H7 (cell line): ENCODE measurements around the gene EML1. TPM values are rescaled to one million over a fixed set of nuclear protein-coding genes. Genes with fewer than 3 reads are reported as not detected.

Source experiments
- DNase-seq: peaks from one replicate; pipeline ENCODE4 v3.0.0; 2012
- H3K27me3 ChIP-seq: 2 replicates; pipeline ENCODE4 v1.6.0; 2011; ENCODE audit warnings: mild to moderate bottlenecking, low read length; ENCODE audit not compliant: control insufficient read depth, insufficient read depth
- H3K36me3 ChIP-seq: replicated peaks from 2 replicates; pipeline ENCODE4 v1.5.1; 2011; ENCODE audit warnings: low read length; ENCODE audit not compliant: control insufficient read depth, insufficient read depth
- H3K4me3 ChIP-seq: 2 replicates; pipeline ENCODE4 v1.5.1; 2011; ENCODE audit warnings: low read depth, mild to moderate bottlenecking, control low read depth, low read length, moderate library complexity; ENCODE audit not compliant: insufficient read depth
- total RNA-seq: library from RNA; depleted of rRNA; stranded (reverse); fragments of >200 nt; shearing (Covaris generic); gene quantifications from 2 replicates; pipeline ENCODE4 v1.2.3, GENCODE V29; 2014

Gene EML1
- total RNA-seq, 1 experiment from 2014 or later = 19.1 TPM

GRCh38 chr14:99763527-99764221, 29.5 kb upstream of the EML1 start:
- Histone ChIP-seq H3K4me3 (no peak overlapping the region), H3K27me3 (no peaks in the 10 kb centered on the region), H3K36me3 (no peaks in the 10 kb centered on the region)
- DNase-seq = peak; percentile 2

GRCh38 chr14:99764222-99764706, 28.9 kb upstream of the EML1 start:
- no peaks in the 10 kb centered on the region for H3K36me3 ChIP-seq
- DNase-seq = no peak
- H3K27me3 ChIP-seq = no peaks in the 10 kb centered on the region
- H3K4me3 ChIP-seq = no peak overlapping the region

- H3K36me3 ChIP-seq = no peaks in the 10 kb centered on the region
- DNase-seq = peak; percentile 52
These were observed 24.8 kb upstream of the EML1 start for GRCh38 chr14:99768381-99768780.

GRCh38 chr14:99769123-99769522, 24.1 kb upstream of the EML1 start:
- Histone ChIP-seq H3K36me3 (no peaks in the 10 kb centered on the region), H3K27me3 (no peaks in the 10 kb centered on the region), H3K4me3 (no peak overlapping the region)
- no peak for DNase-seq

More at GRCh38 chr14:99768381-99768780, 24.8 kb upstream of the EML1 start:
- Histone ChIP-seq H3K4me3 (no peak overlapping the region), H3K27me3 (no peaks in the 10 kb centered on the region)

- no peak for DNase-seq
- no peaks in the 10 kb centered on the region for H3K27me3 ChIP-seq
- H3K4me3 ChIP-seq = no peak overlapping the region
- H3K36me3 ChIP-seq = no peaks in the 10 kb centered on the region
These were observed 23.4 kb upstream of the EML1 start for GRCh38 chr14:99769799-99770198.

- Histone ChIP-seq H3K4me3 (no peak overlapping the region), H3K27me3 (no peaks in the 10 kb centered on the region), H3K36me3 (no peaks in the 10 kb centered on the region)
- DNase-seq = no peak
These were observed 20.6 kb upstream of the EML1 start for GRCh38 chr14:99772371-99773283.

- no peak overlapping the region for H3K4me3 ChIP-seq
- no peaks in the 10 kb centered on the region for H3K27me3 ChIP-seq
- DNase-seq = peak; percentile 73
- H3K36me3 ChIP-seq = no peaks in the 10 kb centered on the region
These were observed 19.4 kb upstream of the EML1 start for GRCh38 chr14:99773521-99774497.

GRCh38 chr14:99774556-99775307, 18.5 kb upstream of the EML1 start:
- Histone ChIP-seq H3K27me3 (no peaks in the 10 kb centered on the region), H3K4me3 (no peak overlapping the region)
- peak; percentile 50 for DNase-seq

GRCh38 chr14:99775351-99775750, 17.9 kb upstream of the EML1 start:
- peak; percentile 25 for DNase-seq
- Histone ChIP-seq H3K27me3 (no peaks in the 10 kb centered on the region), H3K36me3 (no peaks in the 10 kb centered on the region), H3K4me3 (no peak overlapping the region)

More at GRCh38 chr14:99774556-99775307, 18.5 kb upstream of the EML1 start:
- H3K36me3 ChIP-seq = no peaks in the 10 kb centered on the region

GRCh38 chr14:99777951-99778350, 15.3 kb upstream of the EML1 start:
- no peak overlapping the region for H3K4me3 ChIP-seq
- DNase-seq = no peak
- H3K27me3 ChIP-seq = no peaks in the 10 kb centered on the region
- H3K36me3 ChIP-seq = no peaks in the 10 kb centered on the region

GRCh38 chr14:99779751-99780150, 13.5 kb upstream of the EML1 start:
- DNase-seq = no peak
- H3K27me3 ChIP-seq = no peaks in the 10 kb centered on the region
- H3K36me3 ChIP-seq = no peaks in the 10 kb centered on the region
- no peak overlapping the region for H3K4me3 ChIP-seq

- H3K4me3 ChIP-seq = no peak overlapping the region
- DNase-seq = no peak
- no peaks in the 10 kb centered on the region for H3K27me3 ChIP-seq
- H3K36me3 ChIP-seq = no peaks in the 10 kb centered on the region
These were observed 12.5 kb upstream of the EML1 start for GRCh38 chr14:99780690-99781089.

GRCh38 chr14:99781091-99781490, 12.1 kb upstream of the EML1 start:
- Histone ChIP-seq H3K36me3 (no peaks in the 10 kb centered on the region), H3K27me3 (no peaks in the 10 kb centered on the region), H3K4me3 (no peak overlapping the region)
- DNase-seq = peak; percentile 31
